Measurements from ENCODE around the gene B3GNT5. TPM values are rescaled to one million over a fixed set of nuclear protein-coding genes. Genes with fewer than 3 reads are reported as not detected.

Gene B3GNT5
- total and polyA plus RNA-seq, 2 donors (not counting 3 experiments of a cell fraction or from before 2014, with no cell fraction given) = 4.1 to 25.6 TPM

DNA sequence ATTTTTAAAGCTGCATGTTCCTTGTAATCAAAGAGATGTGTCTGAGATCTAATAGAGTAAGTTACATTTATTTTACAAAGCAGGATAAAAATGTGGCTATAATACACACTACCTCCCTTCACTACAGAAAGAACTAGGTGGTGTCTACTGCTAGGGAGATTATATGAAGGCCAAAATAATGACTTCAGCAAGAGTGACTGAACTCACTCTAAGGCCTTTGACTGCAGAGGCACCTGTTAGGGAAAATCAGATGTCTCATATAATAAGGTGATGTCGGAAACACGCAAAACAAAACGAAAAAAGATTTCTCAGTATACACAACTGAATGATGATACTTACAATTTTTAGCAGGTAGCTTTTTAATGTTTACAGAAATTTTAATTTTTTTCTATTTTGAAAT lies 19.1 kb downstream of the B3GNT5 start:
- H3K4me3 ChIP-seq (replicated peaks in 1 of 3; ENCODE audit: insufficient read depth in 1 of 3, low read depth in 1 of 3, low read length in 3 of 3) = no peak overlapping the region
- dilution Hi-C loops (cut with MboI; ENCODE audit: extremely low pct_ligation_motif_present, low sequenced_read_pairs) = no loop called here
- no TSS peak for BruUV-seq (replicated peaks)
- CTCF ChIA-PET = interaction anchor here (0.7 to 1.4 kb wide), 7 partner anchors 10 to 110 kb away, joined by 3 to 4 read pairs (median 3); no protein-coding TSS in a partner anchor
- peaks cover 0 to 9% of the 10 kb centered on the region in 2 experiments for H3K36me3 ChIP-seq (ENCODE audit: control insufficient read depth in 2 of 2, extremely low read depth in 1 of 2, insufficient read depth in 2 of 2, low read length in 2 of 2)
- peaks cover 23% of the 10 kb centered on the region for H3K79me2 ChIP-seq (ENCODE audit: control insufficient read depth, insufficient read depth, low read length)
- no peaks in the 10 kb centered on the region for H3K27me3 ChIP-seq (ENCODE audit: control insufficient read depth in 2 of 2, insufficient read depth in 2 of 2, low read length in 2 of 2)
- H3K9me1 ChIP-seq (replicated peaks; ENCODE audit: control insufficient read depth, extremely low read depth, insufficient read depth, low read length) = no peaks in the 10 kb centered on the region
- no peaks in the 10 kb centered on the region for H3K9me3 ChIP-seq (replicated peaks; ENCODE audit: control insufficient read depth, insufficient read depth, low read length)
- TF ChIP-seq POLR2A (IDR thresholded peaks at IDR 0.05; ENCODE audit: low read depth, low read length) (no peak), POLR2AphosphoS5 (IDR thresholded peaks at IDR 0.05; ENCODE audit: insufficient read depth, low read depth, low read length) (no peak), MYC (IDR thresholded peaks at IDR 0.05; ENCODE audit: low read depth, low read length) (no peak), GATA2 (IDR thresholded peaks at IDR 0.05; ENCODE audit: insufficient read depth, insufficient read length, low read depth, low read length) (no peak), JUN (IDR thresholded peaks at IDR 0.05; ENCODE audit: borderline replicate concordance, insufficient read depth, insufficient read length, low read depth) (no peak), FOS (IDR thresholded peaks at IDR 0.05; ENCODE audit: borderline replicate concordance, insufficient read depth, low read length) (no peak), EZH2 (IDR thresholded peaks at IDR 0.05; ENCODE audit: borderline replicate concordance, low read depth, low read length, severe bottlenecking) (no peak)
- TF ChIP-seq, protein P1, sequence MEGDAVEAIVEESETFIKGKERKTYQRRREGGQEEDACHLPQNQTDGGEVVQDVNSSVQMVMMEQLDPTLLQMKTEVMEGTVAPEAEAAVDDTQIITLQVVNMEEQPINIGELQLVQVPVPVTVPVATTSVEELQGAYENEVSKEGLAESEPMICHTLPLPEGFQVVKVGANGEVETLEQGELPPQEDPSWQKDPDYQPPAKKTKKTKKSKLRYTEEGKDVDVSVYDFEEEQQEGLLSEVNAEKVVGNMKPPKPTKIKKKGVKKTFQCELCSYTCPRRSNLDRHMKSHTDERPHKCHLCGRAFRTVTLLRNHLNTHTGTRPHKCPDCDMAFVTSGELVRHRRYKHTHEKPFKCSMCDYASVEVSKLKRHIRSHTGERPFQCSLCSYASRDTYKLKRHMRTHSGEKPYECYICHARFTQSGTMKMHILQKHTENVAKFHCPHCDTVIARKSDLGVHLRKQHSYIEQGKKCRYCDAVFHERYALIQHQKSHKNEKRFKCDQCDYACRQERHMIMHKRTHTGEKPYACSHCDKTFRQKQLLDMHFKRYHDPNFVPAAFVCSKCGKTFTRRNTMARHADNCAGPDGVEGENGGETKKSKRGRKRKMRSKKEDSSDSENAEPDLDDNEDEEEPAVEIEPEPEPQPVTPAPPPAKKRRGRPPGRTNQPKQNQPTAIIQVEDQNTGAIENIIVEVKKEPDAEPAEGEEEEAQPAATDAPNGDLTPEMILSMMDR (IDR thresholded peaks at IDR 0.05; ENCODE audit: extremely low read depth in 1 of 2, insufficient read depth in 1 of 2, low read depth in 1 of 2, low read length in 2 of 2) = no peak
- TF ChIP-seq, protein P2, sequence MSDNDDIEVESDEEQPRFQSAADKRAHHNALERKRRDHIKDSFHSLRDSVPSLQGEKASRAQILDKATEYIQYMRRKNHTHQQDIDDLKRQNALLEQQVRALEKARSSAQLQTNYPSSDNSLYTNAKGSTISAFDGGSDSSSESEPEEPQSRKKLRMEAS (IDR thresholded peaks at IDR 0.05; ENCODE audit: insufficient read depth, insufficient read length) = no peak
- no peak overlapping the region for H2AFZ ChIP-seq (ENCODE audit: low read depth, low read length)
- FAIRE-seq = no peak
- DNase-seq (ENCODE audit: low read depth, low spot score) = no peak
- POLR2A ChIA-PET = no interaction called here
- peaks cover 27% of the 10 kb centered on the region for H3K4me1 ChIP-seq (ENCODE audit: control insufficient read depth, extremely low read depth, insufficient read depth, low read length)
- no peak overlapping the region for H3K9ac ChIP-seq (replicated peaks; ENCODE audit: extremely low read depth, insufficient read depth, low read length)
- no peak overlapping the region for H3K27ac ChIP-seq (ENCODE audit: insufficient read depth, low read depth, low read length)
- H4K20me1 ChIP-seq (replicated peaks; ENCODE audit: control insufficient read depth, extremely low read depth, insufficient read depth, low read length) = no peaks in the 10 kb centered on the region
- H3K4me2 ChIP-seq (ENCODE audit: insufficient read depth, low read length) = no peak overlapping the region
- intact Hi-C loops (cut with micrococcal nuclease) = no loop called here
